GM12875 (cell line): Measurements from ENCODE around the gene ZCCHC3.

Experiments used
- H3K4me3 ChIP-seq: one replicate; pipeline ENCODE4 v1.5.1; 2011; ENCODE audit warnings: low read depth, low read length, control low read depth
- TF ChIP-seq, protein P1 (sequence below): IDR thresholded peaks from 2 replicates; pipeline ENCODE4 v1.5.1; 2011; ENCODE audit warnings: low read depth, mild to moderate bottlenecking, control low read depth, inconsistent platforms, low read length, moderate library complexity, borderline replicate concordance; ENCODE audit not compliant: insufficient read depth

The ZCCHC3 gene

GRCh38 chr20:273884-274283 lies 23.5 kb upstream of the ZCCHC3 start:
- H3K4me3 ChIP-seq, result no peak overlapping the region
- TF ChIP-seq, protein P1, sequence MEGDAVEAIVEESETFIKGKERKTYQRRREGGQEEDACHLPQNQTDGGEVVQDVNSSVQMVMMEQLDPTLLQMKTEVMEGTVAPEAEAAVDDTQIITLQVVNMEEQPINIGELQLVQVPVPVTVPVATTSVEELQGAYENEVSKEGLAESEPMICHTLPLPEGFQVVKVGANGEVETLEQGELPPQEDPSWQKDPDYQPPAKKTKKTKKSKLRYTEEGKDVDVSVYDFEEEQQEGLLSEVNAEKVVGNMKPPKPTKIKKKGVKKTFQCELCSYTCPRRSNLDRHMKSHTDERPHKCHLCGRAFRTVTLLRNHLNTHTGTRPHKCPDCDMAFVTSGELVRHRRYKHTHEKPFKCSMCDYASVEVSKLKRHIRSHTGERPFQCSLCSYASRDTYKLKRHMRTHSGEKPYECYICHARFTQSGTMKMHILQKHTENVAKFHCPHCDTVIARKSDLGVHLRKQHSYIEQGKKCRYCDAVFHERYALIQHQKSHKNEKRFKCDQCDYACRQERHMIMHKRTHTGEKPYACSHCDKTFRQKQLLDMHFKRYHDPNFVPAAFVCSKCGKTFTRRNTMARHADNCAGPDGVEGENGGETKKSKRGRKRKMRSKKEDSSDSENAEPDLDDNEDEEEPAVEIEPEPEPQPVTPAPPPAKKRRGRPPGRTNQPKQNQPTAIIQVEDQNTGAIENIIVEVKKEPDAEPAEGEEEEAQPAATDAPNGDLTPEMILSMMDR, result no peak

DNA sequence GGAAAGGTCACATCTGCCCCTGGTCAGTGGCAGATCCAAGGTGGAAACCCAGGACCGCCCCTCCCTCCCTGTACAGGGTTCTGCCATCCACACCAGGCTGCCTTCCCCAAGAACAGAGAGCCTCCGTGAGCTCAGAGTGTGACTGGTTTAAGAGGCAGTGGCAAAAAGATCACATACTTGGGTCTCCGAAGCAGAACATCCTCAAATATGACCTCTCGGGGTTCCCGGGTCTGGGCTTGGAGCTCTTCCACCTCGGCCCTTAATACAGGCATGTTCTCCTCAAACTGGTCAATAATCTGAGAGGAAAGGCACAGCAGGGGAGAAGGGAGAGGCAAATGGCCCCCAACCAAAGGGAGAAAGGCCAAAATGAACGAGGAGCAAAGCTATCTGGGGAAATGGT lies 21.6 kb upstream of the ZCCHC3 start:
- H3K4me3 ChIP-seq, result no peak overlapping the region
- TF ChIP-seq, protein P1, result no peak

- no peak overlapping the region for H3K4me3 ChIP-seq
- TF ChIP-seq, protein P1, result no peak
Measured at GRCh38 chr20:276620-277495, 20.5 kb upstream of the ZCCHC3 start.

- H3K4me3 ChIP-seq, result no peak overlapping the region
- TF ChIP-seq, protein P1, result no peak
Measured at GRCh38 chr20:277496-277781, 19.9 kb upstream of the ZCCHC3 start.

DNA sequence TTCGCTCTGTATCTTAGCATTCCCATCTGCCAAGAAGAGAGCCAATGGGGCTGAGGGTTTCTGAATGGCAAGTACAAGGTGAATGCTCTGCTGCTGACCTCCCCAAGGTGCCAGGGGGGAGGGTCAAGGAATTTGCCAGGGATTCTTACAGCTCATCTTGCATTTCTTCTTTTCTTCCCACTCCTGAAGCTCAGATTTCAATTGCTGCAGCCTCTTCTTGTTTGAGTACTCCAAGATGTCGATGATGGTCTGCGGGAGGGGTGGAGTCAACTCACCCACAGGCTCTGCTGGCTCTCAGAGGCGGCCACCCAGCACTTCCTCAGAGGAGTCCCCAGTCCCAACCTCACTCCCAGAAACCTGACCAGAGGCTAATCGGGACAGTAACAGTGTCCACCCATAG lies 19.2 kb upstream of the ZCCHC3 start:
- H3K4me3 ChIP-seq, result no peak overlapping the region
- TF ChIP-seq, protein P1, result no peak

DNA sequence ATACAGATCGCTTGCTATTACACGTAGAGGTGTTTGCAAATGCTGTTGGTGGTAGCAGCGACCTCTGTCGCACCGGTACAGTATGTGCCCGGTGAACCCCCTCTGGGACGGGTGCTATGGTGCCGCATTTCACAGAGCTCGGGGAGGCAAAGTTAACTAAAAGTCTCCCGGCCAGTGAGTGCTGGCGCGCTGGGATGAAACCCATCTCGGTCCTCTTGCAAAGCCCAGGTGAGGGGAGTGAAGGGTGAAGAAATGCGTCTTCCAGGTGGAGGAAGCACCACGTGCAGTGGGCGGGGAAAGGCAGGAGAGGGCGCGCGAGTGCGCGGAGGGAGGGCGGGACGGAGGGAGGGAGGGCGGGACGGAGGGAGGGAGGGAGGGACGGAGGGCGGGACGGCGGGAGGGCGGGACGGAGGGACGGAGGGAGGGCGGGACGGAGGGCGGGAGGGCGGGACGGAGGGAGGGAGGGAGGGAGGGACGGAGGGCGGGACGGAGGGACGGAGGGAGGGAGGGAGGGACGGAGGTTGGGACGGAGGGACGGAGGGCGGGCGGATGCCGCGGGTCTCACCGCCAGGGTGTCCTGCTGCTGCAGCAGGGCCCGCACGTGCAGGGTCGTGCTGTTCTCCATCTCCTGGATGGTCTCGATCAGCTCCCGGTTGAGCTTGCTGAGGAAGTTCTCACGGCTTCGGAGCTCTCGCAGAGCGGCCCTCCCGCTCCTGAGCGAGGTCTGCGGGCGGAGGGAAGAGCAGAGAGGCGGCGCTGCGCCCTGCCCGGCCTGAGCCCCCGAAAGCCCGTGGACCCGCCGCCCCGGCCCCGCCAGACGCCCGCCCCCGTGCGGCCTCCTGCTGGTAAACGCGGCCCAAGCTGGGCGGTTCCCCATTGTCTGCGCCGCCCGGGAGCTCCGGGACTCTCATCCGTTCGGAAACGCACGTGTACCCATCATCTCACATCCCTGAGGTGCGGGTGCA lies 18.5 kb upstream of the ZCCHC3 start:
- TF ChIP-seq, protein P1, result no peak
- no peak overlapping the region for H3K4me3 ChIP-seq
